Measurements from ENCODE around the gene ATP8A2. TPM values are rescaled to one million over a fixed set of nuclear protein-coding genes. Genes with fewer than 3 reads are reported as not detected.

ATP8A2 gene
- total RNA-seq, 1 donor from 2014 or later, result 3.4 TPM

GRCh38 chr13:25934127-25934526 is 562.4 kb downstream of the ATP8A2 start:
- peaks cover 5% of the 10 kb centered on the region for H3K4me1 Mint-ChIP-seq
- TF ChIP-seq CTCF (conservative IDR thresholded peaks at IDR 0.05), result no peak
- no peak overlapping the region for H3K4me3 Mint-ChIP-seq
- H3K27me3 Mint-ChIP-seq (ENCODE audit: low read depth), result peaks cover 8% of the 10 kb centered on the region
- H3K36me3 Mint-ChIP-seq (ENCODE audit: low read depth), result no peaks in the 10 kb centered on the region
- no peak overlapping the region for H3K27ac Mint-ChIP-seq (ENCODE audit: unreplicated experiment)
- H3K9me3 Mint-ChIP-seq, result no peaks in the 10 kb centered on the region
- DNase-seq (ENCODE audit: low read depth, low spot score), result no peak

GRCh38 chr13:25939961-25940687 is 568.4 kb downstream of the ATP8A2 start:
- H3K4me1 Mint-ChIP-seq, result no peaks in the 10 kb centered on the region
- no peak overlapping the region for H3K4me3 Mint-ChIP-seq
- H3K27me3 Mint-ChIP-seq (ENCODE audit: low read depth), result no peaks in the 10 kb centered on the region
- H3K36me3 Mint-ChIP-seq (ENCODE audit: low read depth), result no peaks in the 10 kb centered on the region
- peak overlapping the region; percentile 64 for H3K27ac Mint-ChIP-seq (ENCODE audit: unreplicated experiment)
- no peak for DNase-seq (ENCODE audit: low read depth, low spot score)
- H3K9me3 Mint-ChIP-seq, result no peaks in the 10 kb centered on the region
- TF ChIP-seq CTCF (conservative IDR thresholded peaks at IDR 0.05), result no peak

GRCh38 chr13:25943081-25943480 is 571.3 kb downstream of the ATP8A2 start:
- no peaks in the 10 kb centered on the region for H3K27me3 Mint-ChIP-seq (ENCODE audit: low read depth)
- H3K27ac Mint-ChIP-seq (ENCODE audit: unreplicated experiment), result no peak overlapping the region
- no peak for DNase-seq (ENCODE audit: low read depth, low spot score)
- TF ChIP-seq CTCF (conservative IDR thresholded peaks at IDR 0.05), result no peak
- H3K9me3 Mint-ChIP-seq, result no peaks in the 10 kb centered on the region
- no peaks in the 10 kb centered on the region for H3K4me1 Mint-ChIP-seq
- no peaks in the 10 kb centered on the region for H3K36me3 Mint-ChIP-seq (ENCODE audit: low read depth)
- H3K4me3 Mint-ChIP-seq, result no peak overlapping the region

DNA sequence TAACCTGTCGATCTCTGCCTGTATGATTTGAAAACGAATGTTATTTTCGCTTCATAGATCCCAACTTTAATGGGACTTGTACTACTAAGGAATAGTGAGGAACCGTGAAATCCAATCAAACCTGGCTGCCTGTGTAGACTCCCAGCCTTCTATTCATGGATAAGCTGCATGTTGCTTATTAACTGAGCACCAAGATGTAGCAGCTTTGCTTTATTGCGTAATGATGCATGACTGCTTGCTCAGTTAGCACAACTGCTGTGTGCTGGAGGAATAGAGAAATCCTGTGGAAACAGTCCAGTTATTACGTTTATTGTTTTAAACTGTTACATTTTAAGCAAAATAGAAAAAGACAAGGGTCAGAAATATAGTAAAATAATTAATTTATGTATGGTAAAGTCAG is 571.9 kb downstream of the ATP8A2 start:
- Mint-ChIP-seq H3K4me3 (no peak overlapping the region), H3K9me3 (no peaks in the 10 kb centered on the region), H3K36me3 (ENCODE audit: low read depth) (no peaks in the 10 kb centered on the region), H3K4me1 (no peaks in the 10 kb centered on the region), H3K27me3 (ENCODE audit: low read depth) (no peaks in the 10 kb centered on the region), H3K27ac (ENCODE audit: unreplicated experiment) (no peak overlapping the region)
- no peak for TF ChIP-seq CTCF (conservative IDR thresholded peaks at IDR 0.05)
- DNase-seq (ENCODE audit: low read depth, low spot score), result no peak

- no peaks in the 10 kb centered on the region for H3K4me1 Mint-ChIP-seq
- H3K4me3 Mint-ChIP-seq, result no peak overlapping the region
- no peaks in the 10 kb centered on the region for H3K27me3 Mint-ChIP-seq (ENCODE audit: low read depth)
- H3K36me3 Mint-ChIP-seq (ENCODE audit: low read depth), result no peaks in the 10 kb centered on the region
- no peak for TF ChIP-seq CTCF (conservative IDR thresholded peaks at IDR 0.05)
- no peak overlapping the region for H3K27ac Mint-ChIP-seq (ENCODE audit: unreplicated experiment)
- peaks cover 3% of the 10 kb centered on the region for H3K9me3 Mint-ChIP-seq
- DNase-seq (ENCODE audit: low read depth, low spot score), result no peak
Measured at GRCh38 chr13:25945596-25945995, 573.8 kb downstream of the ATP8A2 start.
